Measurements from ENCODE around the gene PHACTR2. TPM values are rescaled to one million over a fixed set of nuclear protein-coding genes. Genes with fewer than 3 reads are reported as not detected.
"Not testable (repeated sequence)": the region's sequence is repeated elsewhere in the genome, so short reads cannot be mapped to it uniquely, and the experiment has no call there.

The PHACTR2 gene
- total RNA-seq, 2 donors from 2014 or later = 53.8 to 72.6 TPM

DNA sequence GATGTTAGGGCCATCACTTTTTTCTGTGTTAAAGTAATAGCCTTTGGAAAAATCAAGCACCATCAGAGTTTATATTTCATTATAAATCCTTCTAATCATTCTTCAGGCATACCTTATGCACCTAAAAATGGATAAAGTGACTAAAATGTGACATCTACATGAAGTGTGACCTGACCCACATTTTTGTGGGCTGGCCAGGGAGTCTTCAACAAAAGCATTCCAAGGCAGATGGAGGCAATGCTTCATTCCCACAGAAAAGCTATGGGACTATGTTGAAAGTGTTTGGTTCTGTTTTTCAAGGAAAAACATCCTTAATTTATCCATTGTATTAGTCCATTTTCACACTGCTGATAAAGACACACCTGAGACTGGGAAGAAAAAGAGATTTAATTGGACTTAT lies 106.6 kb downstream of the PHACTR2 start:
- intact Hi-C loops (cut with DNase I) = no loop called here
- no peak for DNase-seq (ENCODE audit: low spot score)

DNA sequence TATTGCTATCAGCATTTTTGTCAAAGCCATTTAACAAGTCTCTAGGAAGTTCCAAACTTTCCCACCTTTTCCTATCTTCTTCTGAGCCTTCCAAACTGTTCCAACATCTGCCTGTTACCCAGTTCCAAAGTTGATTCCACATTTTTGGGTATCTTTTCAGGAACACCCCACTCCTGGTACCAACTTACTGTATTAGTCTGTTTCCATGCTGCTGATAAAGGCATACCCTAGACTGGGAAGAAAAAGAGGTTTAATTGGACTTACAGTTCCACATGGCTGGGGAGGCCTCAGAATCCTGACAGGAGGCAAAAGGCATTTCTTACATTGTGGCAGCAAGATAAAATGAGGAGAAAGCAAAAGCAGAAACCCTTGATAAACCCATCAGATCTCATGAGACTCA lies 108.6 kb downstream of the PHACTR2 start:
- not testable (repeated sequence) for DNase-seq (ENCODE audit: low spot score)

GRCh38 chr6:143792402-143793279 lies 114.9 kb downstream of the PHACTR2 start:
- intact Hi-C loops (cut with DNase I) = no loop called here
- DNase-seq (ENCODE audit: low spot score) = no peak

More for the DNA sequence above, 108.6 kb downstream of the PHACTR2 start:
- intact Hi-C loops (cut with DNase I) = not testable (repeated sequence)

DNA sequence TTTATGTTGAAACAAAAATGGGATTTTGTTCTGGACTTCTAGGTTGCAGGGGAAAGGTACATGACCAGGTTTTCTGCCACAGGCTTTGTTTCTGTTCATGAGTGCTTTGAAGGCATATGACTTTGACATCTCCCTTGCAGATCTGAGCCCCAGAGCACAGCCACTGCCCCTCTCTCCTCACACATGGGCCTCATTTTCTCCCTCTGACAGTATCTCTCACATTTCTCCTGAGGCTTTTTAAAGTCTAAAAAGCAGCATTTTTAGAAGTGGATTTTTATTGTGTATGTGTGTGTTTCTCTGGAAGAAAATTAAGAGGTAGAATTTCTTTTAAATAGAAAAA lies 115.5 kb downstream of the PHACTR2 start:
- no peak for DNase-seq (ENCODE audit: low spot score)
- intact Hi-C loops (cut with DNase I) = no loop called here

DNA sequence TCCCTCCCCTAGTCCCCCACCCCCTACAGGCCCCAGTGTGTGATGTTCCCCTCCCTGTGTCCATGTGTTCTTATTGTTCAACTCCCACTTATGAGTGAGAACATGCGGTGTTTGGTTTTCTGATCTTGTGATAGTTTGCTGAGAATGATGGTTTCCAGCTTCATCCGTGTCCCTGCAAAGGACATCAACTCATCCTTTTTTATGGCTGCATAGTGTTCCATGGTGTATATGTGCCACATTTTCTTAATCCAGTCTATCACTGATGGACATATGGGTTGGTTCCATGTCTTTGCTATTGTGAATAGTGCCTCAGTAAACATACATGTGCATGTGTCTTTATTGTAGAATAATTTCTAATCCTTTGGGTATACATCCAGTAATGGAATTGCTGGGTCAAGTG lies 118.8 kb downstream of the PHACTR2 start:
- DNase-seq (ENCODE audit: low spot score); intact Hi-C loops (cut with DNase I): not testable (repeated sequence)

DNA sequence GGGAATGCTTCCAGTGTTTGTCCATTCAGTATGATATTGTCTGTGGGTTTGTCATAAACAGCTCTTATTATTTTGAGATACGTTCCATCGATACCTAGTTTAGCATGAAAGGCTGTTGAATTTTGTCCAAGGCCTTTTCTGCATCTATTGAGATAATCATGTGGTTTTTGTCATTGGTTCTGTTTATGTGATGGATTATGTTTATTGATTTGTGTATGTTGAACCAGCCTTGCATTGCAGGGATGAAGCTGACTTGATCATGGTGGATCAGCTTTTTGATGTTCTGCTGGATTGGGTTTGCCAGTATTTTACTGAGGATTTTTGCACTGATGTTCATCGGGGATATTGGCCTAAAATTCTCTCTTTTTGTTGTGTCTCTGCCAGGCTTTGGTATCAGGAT lies 120.7 kb downstream of the PHACTR2 start:
- DNase-seq (ENCODE audit: low spot score); intact Hi-C loops (cut with DNase I): not testable (repeated sequence)

- no peak for DNase-seq (ENCODE audit: low spot score)
- intact Hi-C loops (cut with DNase I) = no loop called here
Measured at GRCh38 chr6:143802833-143803565, 125.2 kb downstream of the PHACTR2 start.

- no peak for DNase-seq (ENCODE audit: low spot score)
- intact Hi-C loops (cut with DNase I) = no loop called here
Measured at GRCh38 chr6:143803769-143804568, 126.2 kb downstream of the PHACTR2 start.

- DNase-seq (ENCODE audit: low spot score) = no peak
- intact Hi-C loops (cut with DNase I) = no loop called here
Measured at GRCh38 chr6:143804835-143805239, 127.1 kb downstream of the PHACTR2 start.

DNA sequence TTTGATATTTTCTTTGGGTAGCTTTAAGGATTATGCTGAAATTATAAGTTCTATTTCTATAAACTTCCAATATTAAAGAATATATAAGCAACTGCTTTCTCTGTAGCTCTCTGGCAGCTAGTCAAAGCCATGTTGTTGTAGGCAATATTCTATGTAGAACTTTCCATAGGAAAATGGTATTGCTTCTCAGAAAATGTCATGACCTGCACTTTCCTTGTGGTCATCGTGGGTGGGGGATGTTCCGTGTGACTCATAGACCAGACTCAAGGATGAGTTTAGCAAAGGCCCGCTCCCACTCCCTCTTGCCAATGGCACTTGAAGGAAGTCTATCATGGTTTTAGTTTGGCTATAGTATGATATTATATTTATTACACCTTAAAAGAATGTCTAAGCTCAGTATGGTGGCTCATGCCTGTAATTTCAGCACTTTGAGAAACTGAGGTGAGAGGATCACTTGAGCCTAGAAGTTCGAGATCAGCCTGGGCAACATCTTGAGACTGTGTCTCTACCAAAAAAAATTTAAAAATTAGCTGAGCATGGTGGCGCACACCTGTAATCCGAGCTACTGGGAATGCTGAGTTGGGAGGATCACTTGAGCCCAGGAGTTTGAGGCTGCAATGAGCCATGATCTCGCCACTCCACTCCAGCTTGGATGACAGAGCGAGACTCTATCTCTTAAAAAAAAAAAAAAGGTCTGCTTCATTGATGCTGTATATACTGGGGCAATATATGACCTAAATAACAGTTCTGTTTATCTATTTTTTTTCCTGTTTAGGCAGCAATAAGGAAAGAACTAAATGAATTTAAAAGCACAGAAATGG lies 128.7 kb downstream of the PHACTR2 start:
- intact Hi-C loops (cut with DNase I) = no loop called here
- DNase-seq (ENCODE audit: low spot score) = no peak

- DNase-seq (ENCODE audit: low spot score) = no peak
- intact Hi-C loops (cut with DNase I) = no loop called here
Measured at GRCh38 chr6:143807103-143807772, 129.5 kb downstream of the PHACTR2 start.

GRCh38 chr6:143810745-143811144 lies 133.0 kb downstream of the PHACTR2 start:
- intact Hi-C loops (cut with DNase I) = no loop called here
- no peak for DNase-seq (ENCODE audit: low spot score)

DNA sequence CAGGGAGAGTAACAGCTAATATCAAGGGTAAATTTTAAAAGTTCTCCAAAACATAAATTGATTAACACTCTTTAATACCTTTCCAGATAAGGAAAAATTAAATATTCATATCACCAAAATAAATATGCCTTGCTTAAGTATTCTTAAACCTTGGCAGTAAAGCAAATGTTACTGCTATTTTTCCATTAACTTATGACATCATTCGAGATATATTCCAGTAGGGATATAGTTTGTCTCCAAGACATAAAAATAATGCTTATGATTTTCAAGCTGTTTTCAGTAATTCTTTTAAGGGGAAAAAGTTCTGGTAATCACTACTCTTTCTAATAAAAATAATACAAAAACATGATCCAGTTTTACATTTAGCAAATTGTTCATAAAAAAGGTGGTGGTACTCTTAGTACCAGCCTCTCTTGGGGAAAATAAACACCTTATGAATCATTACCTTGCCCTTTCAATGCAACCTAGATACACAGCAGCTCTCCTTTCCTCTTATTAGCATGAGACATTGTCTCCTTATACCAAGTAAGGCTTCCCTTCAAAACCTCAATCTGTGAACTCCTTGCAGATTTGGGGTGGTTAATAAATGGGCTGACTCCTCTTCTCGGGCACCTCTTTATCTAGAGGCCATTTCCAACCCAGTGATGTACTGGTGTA lies 133.9 kb downstream of the PHACTR2 start:
- no peak for DNase-seq (ENCODE audit: low spot score)
- intact Hi-C loops (cut with DNase I) = no loop called here

GRCh38 chr6:143817621-143818020 lies 139.9 kb downstream of the PHACTR2 start:
- DNase-seq (ENCODE audit: low spot score) = no peak
- intact Hi-C loops (cut with DNase I) = no loop called here

DNA sequence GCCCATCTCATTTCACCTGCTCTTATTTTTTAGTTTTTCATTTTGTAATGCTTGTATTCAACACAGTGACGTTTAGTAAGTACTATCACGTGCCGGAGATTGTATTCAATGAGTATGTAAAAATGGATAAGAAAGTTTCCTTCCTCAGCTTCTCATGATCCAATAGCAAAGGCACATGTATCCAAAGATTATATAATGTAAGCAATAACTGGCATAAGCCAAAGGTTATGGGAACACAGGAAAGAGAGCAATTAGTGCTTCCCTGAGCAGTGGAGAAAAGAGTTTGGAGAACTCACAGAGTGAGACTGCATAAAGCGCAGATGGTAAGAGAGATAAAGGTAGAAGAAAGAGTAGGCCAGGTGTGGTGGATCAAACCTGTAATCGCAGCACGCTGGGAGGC lies 143.6 kb downstream of the PHACTR2 start:
- intact Hi-C loops (cut with DNase I) = no loop called here

DNA sequence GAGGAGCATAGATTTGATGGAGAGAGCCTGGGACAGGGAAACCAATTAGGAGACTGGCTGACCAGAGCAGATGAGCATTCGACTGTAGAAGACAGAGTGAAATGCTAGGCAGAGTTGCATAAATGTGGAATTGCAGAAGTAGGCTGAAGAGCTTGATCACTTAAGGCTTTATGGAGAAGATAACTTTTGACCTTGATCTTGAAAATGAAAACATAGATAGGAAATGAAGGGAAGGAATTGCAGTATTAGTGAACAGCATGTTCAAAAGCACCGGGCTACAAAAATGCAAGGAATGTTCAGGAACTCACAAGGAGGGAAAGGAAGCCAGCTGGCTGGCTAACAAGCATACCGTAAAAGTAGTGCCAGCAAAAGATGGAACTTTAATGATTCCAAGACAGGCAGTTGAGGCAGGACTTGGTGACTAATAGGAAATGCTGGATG lies 144.8 kb downstream of the PHACTR2 start:
- no peak for DNase-seq (ENCODE audit: low spot score)
- intact Hi-C loops (cut with DNase I) = no loop called here

More for the DNA sequence above, 143.6 kb downstream of the PHACTR2 start:
- no peak for DNase-seq (ENCODE audit: low spot score)

GRCh38 chr6:143823548-143823947 lies 145.8 kb downstream of the PHACTR2 start:
- intact Hi-C loops (cut with DNase I) = no loop called here
- no peak for DNase-seq (ENCODE audit: low spot score)

DNA sequence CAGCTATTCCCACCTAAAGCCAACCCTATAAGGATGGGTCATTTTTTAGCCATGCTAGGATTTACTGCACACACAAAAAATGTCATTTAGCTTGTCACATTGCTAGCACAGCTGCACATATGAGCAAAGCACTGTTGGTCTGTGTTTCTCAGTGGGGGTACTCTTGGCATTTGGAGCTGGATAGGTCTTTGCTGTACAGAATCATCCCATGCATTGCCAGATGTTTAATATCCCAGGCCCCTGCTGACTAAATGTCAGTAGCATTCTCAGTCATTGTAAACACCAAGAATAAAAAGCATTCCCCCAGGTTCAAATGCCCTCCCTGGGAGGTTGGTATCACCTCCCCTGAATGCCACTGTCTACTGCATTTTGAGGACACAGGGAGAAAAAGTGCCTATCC lies 150.8 kb downstream of the PHACTR2 start:
- no peak for DNase-seq (ENCODE audit: low spot score)
- intact Hi-C loops (cut with DNase I) = no loop called here

Data from posterior vena cava (tissue), 2 donors.